SJCRH30 (cell line): Measurements from ENCODE around the gene NAGA. TPM values are rescaled to one million over a fixed set of nuclear protein-coding genes. Genes with fewer than 3 reads are reported as not detected.
"Not testable (repeated sequence)": the region's sequence is repeated elsewhere in the genome, so short reads cannot be mapped to it uniquely, and the experiment has no call there.

ENCODE experiments used
- DNase-seq, 2 experiments: peaks; one replicate each; pipeline ENCODE4 v3.0.0-alpha.2; 2015 to 2020
- H3K27ac ChIP-seq: fragments of 250-450 bp; sonication (Bioruptor Pico); 2 replicates; pipeline ENCODE4 v1.5.1; 2020; ENCODE audit warnings: mild to moderate bottlenecking, moderate library complexity
- H3K27me3 ChIP-seq: fragments of 250-450 bp; sonication (Bioruptor Pico); 2 replicates; pipeline ENCODE4 v1.5.1; 2020; ENCODE audit warnings: mild to moderate bottlenecking, moderate library complexity
- H3K36me3 ChIP-seq: fragments of 250-450 bp; sonication (Bioruptor Pico); 2 replicates; pipeline ENCODE4 v1.5.1; 2020; ENCODE audit warnings: mild to moderate bottlenecking, moderate library complexity
- H3K4me1 ChIP-seq: fragments of 250-450 bp; sonication (Bioruptor Pico); 2 replicates; pipeline ENCODE4 v1.5.1; 2020; ENCODE audit warnings: mild to moderate bottlenecking, moderate library complexity
- H3K4me3 ChIP-seq: fragments of 250-450 bp; sonication (Bioruptor Pico); 2 replicates; pipeline ENCODE4 v1.5.1; 2020; ENCODE audit warnings: mild to moderate bottlenecking, moderate library complexity
- H3K9me3 ChIP-seq: fragments of 250-450 bp; sonication (Bioruptor Pico); replicated peaks from 2 replicates; pipeline ENCODE4 v1.5.1; 2020; ENCODE audit warnings: mild to moderate bottlenecking, moderate library complexity
- total RNA-seq: library from RNA; depleted of rRNA; stranded (reverse); fragments of >200 nt; shearing (Covaris generic); gene quantifications from 2 replicates; pipeline ENCODE4 v1.2.3, GENCODE V29; 2014

Gene NAGA
- total RNA-seq, 1 experiment from 2014 or later, result 14.4 TPM

- Histone ChIP-seq H3K4me1 (peaks cover 5% of the 10 kb centered on the region; the same call in 1 of the 2 replicates), H3K36me3 (peaks cover 13% of the 10 kb centered on the region), H3K27ac (peak overlapping the region; percentile 88), H3K4me3 (peak overlapping the region; percentile 84), H3K27me3 (no peaks in the 10 kb centered on the region), H3K9me3 (no peaks in the 10 kb centered on the region)
- DNase-seq, result peak in 1 of 2 experiments; percentile 45
Observed at GRCh38 chr22:42080287-42080686, 9.7 kb upstream of the NAGA start.

DNA sequence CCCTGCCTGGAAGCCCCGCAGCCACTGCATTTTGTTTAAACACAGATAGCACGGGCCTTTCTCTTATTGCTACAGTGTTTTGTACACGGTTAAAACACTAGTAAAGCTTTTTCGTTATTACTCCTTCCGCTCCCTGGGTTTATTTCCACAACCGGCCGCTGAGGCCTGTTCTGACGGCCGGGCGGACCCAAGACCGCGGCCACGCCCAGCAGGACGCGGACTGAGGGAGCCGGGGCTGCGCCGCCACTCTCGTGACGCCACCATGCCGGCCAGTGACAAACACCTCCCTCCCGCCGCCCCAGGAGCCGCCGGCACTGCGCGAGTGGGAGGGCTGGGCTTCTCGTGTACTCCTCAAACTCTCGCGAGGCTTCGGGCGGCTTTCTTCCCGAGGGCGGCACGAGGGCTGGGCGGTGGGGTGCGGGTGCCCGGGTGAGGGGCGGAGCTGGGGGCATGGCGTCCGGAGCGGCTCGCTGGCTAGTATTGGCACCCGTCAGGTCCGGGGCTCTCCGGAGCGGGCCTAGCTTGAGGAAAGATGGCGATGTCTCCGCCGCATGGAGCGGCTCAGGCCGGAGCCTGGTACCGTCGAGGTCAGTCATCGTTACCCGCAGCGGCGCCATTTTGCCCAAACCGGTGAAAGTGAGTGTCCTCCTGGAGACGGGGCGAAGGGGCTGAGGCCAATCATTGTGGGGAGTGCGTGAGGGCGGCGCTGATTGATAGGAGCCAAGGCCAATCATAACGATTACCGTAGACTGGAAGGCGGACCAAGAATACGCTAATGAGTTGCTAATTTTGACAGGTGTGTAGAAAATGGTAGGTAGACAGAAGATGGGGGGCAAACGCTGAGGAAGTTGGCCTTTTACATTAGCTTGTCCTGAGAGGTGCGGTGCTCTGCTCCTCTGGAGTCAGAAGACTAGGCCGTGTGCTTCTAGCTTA is 9.0 kb upstream of the NAGA start, which contains the start of gene SMDT1:
Gene SMDT1, plus strand, starts transcription at position 382 of the 933 bp plus-strand sequence. Its CDS starts 69 bp downstream, at position 451.
- Histone ChIP-seq H3K9me3 (no peaks in the 10 kb centered on the region), H3K4me1 (peaks cover 5% of the 10 kb centered on the region; the same call in 1 of the 2 replicates), H3K27me3 (no peaks in the 10 kb centered on the region), H3K4me3 (peak within 1 kb of the TSS; percentile 84), H3K36me3 (peaks cover 7% of the 10 kb centered on the region), H3K27ac (peak within 1 kb of the TSS; percentile 88)
- DNase-seq, result peak; percentile 98

DNA sequence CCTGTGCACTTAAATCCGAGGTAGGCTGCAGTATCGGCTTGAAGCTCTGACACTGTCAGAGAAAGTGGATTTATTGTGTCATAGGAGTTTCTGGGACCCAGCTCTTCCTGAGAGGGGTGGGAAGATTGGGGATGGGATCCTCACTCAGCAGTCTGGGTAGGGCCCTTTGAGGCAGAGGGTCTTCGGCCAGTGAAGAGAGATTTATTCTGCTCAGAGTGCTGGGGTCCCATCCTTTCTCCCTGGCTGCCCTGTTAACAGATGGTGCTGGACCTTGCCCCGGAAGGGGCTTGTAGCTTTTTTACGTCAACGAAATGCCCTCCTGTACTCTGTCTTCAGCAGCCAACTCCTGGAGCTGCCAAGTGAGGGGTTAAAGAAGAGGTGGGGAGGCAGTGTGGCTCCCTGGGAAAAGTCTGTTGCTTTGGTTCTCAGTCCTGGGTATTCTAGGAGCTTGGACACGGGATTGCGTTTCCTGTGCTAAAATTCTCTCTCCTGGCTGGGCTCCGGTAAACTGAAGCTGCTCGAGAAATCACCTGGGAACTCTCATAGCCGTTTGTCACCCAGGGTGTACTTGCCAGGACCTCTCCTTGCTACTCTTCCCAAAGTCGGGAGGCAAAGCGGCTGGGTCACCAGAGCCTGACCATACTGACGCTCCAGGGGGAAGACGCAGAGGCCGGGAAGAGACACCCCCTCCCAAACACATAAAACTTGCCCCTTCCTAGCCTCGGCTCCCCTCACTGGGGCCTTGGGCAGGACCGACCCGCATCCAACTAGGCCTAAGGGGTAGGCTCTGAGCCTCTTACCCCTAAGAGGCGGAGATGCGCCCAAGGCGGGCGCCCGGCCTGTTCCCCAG is 8.1 kb upstream of the NAGA start:
- Histone ChIP-seq H3K27me3 (no peaks in the 10 kb centered on the region), H3K4me3 (peak overlapping the region; percentile 84), H3K4me1 (peaks cover 5% of the 10 kb centered on the region; the same call in 1 of the 2 replicates), H3K27ac (peak overlapping the region; percentile 88), H3K9me3 (no peaks in the 10 kb centered on the region), H3K36me3 (peaks cover 7% of the 10 kb centered on the region; the same call in 1 of the 2 replicates)
- DNase-seq, result peak; percentile 19 to 30

DNA sequence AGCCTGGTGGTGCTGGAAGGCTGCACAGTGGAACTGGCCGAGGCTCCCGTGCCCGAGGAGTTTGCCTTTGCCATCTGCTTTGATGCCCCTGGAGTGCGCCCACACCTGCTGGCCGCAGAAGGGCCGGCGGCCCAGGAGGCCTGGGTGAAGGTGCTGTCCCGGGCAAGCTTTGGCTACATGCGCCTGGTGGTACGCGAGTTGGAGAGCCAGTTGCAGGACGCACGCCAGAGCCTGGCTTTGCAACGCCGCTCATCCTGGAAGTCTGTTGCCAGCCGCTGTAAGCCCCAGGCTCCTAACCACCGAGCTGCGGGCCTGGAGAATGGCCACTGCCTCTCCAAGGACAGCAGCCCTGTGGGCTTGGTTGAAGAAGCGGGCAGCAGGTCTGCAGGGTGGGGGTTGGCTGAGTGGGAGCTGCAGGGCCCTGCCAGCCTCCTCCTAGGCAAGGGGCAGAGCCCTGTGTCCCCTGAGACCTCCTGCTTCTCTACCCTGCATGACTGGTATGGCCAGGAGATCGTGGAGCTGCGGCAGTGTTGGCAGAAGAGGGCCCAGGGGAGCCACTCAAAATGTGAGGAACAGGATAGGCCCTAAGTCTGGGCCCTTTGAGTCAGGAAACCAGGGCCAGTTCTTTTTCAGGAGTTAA is 7.0 kb upstream of the NAGA start:
- peaks cover 5% of the 10 kb centered on the region; the same call in 1 of the 2 replicates for H3K4me1 ChIP-seq
- no peak overlapping the region for H3K27ac ChIP-seq
- H3K9me3 ChIP-seq, result no peaks in the 10 kb centered on the region
- no peak for DNase-seq
- H3K4me3 ChIP-seq, result no peak overlapping the region
- no peaks in the 10 kb centered on the region for H3K36me3 ChIP-seq
- no peaks in the 10 kb centered on the region for H3K27me3 ChIP-seq

- H3K36me3 ChIP-seq, result no peaks in the 10 kb centered on the region
- peaks cover 5% of the 10 kb centered on the region; the same call in 1 of the 2 replicates for H3K4me1 ChIP-seq
- H3K9me3 ChIP-seq, result no peaks in the 10 kb centered on the region
- no peaks in the 10 kb centered on the region for H3K27me3 ChIP-seq
- H3K27ac ChIP-seq, result no peak overlapping the region
- no peak for DNase-seq
- no peak overlapping the region for H3K4me3 ChIP-seq
Observed at GRCh38 chr22:42076764-42077485, 6.3 kb upstream of the NAGA start.

DNA sequence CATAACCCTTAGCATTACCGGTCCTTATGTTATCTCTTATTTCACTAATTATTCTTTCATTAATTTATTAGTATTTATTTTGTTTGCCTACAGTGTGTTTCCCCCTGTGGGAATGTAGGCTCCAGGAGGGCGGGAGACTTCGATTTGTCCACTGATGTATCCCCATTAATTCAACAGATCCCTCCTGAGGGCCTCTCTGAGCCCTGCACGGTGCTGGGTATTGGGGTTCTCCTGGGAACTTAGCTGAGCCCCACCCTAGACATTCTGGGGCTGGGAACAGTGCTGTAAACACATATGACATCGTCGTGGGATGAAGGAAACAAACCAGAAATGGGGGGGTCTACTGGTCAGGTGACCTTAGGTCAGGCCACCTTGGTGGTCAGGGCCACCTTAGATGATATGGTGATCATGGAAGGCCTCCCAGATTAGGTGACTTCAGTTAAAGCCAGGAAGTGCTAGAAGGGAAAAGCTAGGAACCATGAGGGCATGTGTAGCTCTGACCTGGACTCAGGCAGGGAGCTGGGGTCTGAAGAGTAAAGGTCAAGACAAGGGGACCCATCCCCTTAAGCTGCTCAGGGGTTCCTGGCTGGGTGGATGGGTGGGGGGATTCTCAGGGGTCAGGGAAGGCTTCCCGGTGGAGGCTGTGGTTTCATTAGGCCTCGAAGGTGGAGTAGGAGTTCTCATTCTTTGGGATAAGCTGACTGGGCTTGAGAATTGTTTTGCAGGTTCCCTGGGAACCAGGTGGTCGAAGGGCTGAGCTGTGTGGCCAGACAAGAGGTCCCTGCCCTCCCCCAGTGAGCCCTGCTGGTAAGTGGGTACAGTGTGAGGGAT is 4.4 kb upstream of the NAGA start:
- H3K4me1 ChIP-seq, result peaks cover 5% of the 10 kb centered on the region; the same call in 1 of the 2 replicates
- no peaks in the 10 kb centered on the region for H3K27me3 ChIP-seq
- no peaks in the 10 kb centered on the region for H3K9me3 ChIP-seq
- no peak overlapping the region for H3K4me3 ChIP-seq
- H3K27ac ChIP-seq, result no peak overlapping the region
- no peaks in the 10 kb centered on the region for H3K36me3 ChIP-seq
- no peak for DNase-seq

- Histone ChIP-seq H3K36me3 (no peaks in the 10 kb centered on the region), H3K27ac (no peak within 1 kb of the TSS), H3K4me3 (no peak within 1 kb of the TSS), H3K9me3 (no peaks in the 10 kb centered on the region), H3K27me3 (no peaks in the 10 kb centered on the region), H3K4me1 (peaks cover 5% of the 10 kb centered on the region; the same call in 1 of the 2 replicates)
- no peak for DNase-seq
Observed at GRCh38 chr22:42074132-42074811, 3.7 kb upstream of the NAGA start, which contains the start of gene PHETA2. TSS of gene PHETA2 (plus strand) at chr22:42074248. CDS start at chr22:42077294, 3,046 bp downstream.

GRCh38 chr22:42073621-42074041 is 3.0 kb upstream of the NAGA start:
- DNase-seq, result no peak
- no peaks in the 10 kb centered on the region for H3K9me3 ChIP-seq
- peaks cover 5% of the 10 kb centered on the region; the same call in 1 of the 2 replicates for H3K4me1 ChIP-seq
- H3K27me3 ChIP-seq, result no peaks in the 10 kb centered on the region
- H3K36me3 ChIP-seq, result no peaks in the 10 kb centered on the region
- no peak overlapping the region for H3K4me3 ChIP-seq
- no peak overlapping the region for H3K27ac ChIP-seq

DNA sequence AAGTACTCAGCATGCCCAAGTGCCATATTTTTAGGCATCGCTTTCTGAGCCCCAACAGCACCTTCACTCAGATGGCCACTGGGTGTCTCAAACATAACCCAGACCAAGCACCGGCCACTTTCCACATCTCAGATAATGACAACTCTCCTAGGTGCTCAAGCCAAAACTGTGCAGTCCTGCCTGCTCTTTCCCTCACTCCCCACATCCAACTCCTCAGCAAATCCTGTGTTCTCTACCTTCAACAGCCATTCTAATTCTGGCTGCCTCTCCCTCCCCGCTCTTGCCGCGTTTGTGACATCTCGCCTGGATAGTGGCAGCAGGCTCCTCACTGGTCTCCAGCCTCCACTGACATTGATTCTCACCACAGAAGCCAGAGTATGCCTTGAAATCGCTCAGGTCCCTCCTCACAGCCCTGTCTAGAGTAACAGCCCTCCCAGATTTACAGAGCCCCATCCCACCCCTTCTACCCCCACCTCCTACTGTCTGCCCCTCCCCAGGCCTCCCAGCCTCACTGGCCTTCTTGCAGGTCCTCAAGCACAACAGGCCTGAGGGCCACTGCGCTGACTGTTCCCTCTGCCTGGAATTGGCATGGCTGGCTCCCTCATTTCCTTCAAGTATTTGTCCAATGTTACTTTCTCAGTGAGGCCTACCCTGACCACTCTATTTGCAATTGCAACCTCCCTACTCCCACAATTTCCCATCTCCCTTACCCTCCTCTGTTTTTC is 2.2 kb upstream of the NAGA start:
- Histone ChIP-seq H3K27me3 (no peaks in the 10 kb centered on the region), H3K4me3 (no peak overlapping the region), H3K27ac (no peak overlapping the region), H3K4me1 (no peaks in the 10 kb centered on the region), H3K9me3 (no peaks in the 10 kb centered on the region), H3K36me3 (no peaks in the 10 kb centered on the region)
- DNase-seq, result no peak

GRCh38 chr22:42071508-42071907 is 896 bp upstream of the NAGA start:
- not testable (repeated sequence) for H3K27me3 ChIP-seq, H3K4me1 ChIP-seq, H3K27ac ChIP-seq, DNase-seq, H3K9me3 ChIP-seq, H3K36me3 ChIP-seq
- H3K4me3 ChIP-seq, result peak overlapping the region; percentile 60

- DNase-seq, result no peak
- Histone ChIP-seq H3K9me3 (no peaks in the 10 kb centered on the region), H3K36me3 (no peaks in the 10 kb centered on the region), H3K27ac (peak overlapping the region; percentile 49; the same call in 1 of the 2 replicates), H3K27me3 (no peaks in the 10 kb centered on the region), H3K4me3 (peak overlapping the region; percentile 60), H3K4me1 (no peaks in the 10 kb centered on the region)
Observed at GRCh38 chr22:42069801-42070516, 653 bp downstream of the NAGA start.

DNA sequence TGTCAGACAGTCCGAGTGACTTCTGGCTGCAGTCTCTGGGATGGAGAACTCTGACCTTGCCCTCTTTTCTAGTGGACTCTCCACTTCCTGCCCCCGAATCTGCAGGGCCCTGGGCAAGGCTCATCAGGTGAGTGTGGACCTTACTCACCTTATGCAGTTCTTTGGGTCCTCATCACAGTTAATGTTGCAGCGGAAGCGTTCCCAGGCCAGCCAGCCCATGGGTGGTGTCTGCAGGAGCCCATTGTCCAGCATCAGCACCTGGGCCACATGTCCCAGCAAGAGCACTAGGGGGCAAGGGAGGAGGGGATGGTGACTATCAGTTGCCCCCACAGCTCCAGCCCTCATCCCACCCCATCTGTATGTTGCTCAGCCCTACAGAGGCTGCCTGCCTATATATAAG is 2.3 kb downstream of the NAGA start:
- DNase-seq, result no peak
- no peaks in the 10 kb centered on the region for H3K9me3 ChIP-seq
- no peaks in the 10 kb centered on the region for H3K27me3 ChIP-seq
- H3K4me1 ChIP-seq, result no peaks in the 10 kb centered on the region
- no peak overlapping the region for H3K4me3 ChIP-seq
- no peak overlapping the region for H3K27ac ChIP-seq
- H3K36me3 ChIP-seq, result no peaks in the 10 kb centered on the region
